Measurements from ENCODE around the gene NFIA.

The NFIA gene

DNA sequence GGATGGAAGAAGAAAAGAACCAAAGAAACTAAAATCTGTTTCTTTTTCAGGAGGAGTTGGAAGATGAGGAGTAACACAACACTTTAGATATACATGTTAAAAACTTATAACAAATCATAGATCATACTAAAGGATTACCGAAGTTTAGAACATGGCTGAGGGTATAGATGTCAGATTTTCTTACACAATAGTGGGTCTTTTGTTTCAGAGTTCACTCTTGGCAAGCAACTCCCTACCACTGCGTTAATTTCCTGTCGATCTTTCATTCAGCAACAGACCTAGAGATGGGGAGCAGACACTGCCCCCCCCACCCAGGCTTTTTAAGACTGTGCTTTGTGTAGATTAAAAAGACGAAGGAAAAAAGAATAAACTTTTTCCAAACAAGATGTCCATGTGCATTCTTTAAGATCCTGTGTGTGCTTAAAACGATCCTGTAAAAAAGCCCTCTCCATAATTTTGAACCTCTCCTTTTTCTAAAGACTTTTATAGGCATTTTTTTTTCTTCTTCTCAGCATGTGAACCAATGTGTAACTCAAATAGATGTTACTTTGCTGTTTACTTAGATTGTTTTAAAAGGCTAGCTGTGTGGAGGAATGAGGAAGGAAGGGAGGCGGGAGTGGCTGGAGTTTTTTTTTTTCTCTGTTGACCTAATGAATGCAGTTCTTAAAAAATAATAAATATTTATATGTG lies 50.4 kb downstream of the NFIA start:
- DNase-seq, result no peak

DNA sequence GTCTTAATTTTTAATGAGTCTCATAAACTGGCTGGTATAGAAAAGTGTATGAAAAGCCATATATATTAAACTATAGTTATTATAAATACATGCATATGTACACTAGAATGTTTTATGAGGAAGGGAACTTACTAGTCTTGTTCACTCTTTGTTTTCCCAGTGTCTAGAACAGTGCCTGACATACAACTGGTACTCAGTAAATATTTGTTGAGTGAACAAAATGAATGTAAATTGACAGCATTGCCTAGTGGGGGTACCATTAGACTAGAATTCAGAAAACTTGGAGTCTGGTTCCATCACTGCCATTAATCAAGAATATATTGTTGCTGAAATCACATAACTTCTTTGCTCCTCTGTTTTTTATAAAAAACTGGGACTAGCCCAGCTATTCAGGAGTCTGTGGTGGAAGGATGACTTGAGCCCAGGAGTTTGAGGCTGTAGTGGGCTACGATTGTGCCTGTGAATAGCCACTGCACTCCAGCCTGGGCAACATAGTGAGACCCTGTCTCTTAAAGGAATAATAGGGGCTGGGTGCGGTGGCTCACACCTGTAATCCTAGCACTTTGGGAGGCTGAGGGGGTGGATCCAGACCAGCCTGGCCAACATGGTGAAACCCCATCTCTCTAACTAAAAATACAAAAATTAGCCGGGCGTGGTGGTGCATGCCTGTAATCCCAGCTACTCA lies 51.1 kb downstream of the NFIA start:
- DNase-seq, result no peak

DNA sequence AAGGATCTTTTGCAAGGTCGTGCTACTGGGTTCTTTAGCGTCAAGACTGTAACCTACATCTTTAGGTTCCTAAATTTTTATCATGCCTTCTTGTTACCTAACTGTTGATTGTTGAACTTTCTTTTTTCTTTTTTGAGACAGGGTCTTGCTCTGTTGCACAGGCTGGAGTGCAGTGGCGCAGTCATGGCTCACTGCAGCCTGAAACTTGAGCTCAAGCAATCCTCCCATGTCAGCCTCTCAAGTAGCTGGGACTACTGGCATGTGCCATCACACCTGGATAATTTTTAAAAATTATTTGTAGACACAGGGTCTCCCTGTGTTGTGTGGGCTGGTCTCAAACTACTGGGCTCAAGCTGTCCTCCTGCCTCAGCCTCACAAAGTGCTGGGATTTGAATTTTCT lies 52.9 kb downstream of the NFIA start:
- no peak for DNase-seq

- no peak for DNase-seq
Observed at GRCh38 chr1:61138305-61138704, 55.9 kb downstream of the NFIA start.

DNA sequence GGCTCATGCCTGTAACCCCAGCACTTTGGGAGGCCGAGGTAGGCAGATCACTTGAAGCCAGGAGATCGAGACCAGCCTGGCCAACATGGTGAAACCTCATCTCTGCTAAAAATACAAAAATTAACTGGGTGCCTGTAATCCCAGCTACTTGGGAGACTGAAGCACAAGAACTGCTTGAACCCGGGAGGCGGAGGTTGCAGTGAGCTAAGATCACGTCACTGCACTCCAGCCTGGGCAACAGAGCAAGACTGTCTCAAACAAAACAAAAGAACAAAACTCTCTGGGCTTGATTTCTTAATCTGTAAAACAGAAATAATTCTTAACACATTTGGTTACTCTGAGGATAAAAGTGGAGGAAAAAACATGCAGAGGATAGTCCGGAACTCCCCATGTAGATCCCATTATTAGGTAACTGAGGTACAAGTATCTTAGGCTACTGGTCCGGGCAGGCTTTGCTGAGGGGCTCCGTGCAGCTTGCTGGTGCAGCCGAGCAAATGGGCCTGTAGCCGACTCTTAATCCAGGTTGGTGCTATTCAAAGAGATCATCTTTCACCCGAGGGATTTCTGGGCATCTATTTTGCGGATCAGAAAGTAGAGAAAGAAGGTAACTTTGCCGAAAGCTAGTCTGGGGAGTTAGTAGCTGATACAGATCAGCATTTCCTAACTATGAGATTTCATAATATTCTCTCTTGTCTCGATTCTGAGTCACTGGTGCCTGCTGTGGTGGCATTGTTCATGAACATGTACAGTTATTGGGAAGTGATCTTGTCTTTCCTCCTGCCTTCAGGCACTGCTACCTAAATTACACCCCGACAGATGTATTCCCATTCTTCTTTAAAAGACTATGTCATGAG lies 56.8 kb downstream of the NFIA start:
- no peak for DNase-seq

DNA sequence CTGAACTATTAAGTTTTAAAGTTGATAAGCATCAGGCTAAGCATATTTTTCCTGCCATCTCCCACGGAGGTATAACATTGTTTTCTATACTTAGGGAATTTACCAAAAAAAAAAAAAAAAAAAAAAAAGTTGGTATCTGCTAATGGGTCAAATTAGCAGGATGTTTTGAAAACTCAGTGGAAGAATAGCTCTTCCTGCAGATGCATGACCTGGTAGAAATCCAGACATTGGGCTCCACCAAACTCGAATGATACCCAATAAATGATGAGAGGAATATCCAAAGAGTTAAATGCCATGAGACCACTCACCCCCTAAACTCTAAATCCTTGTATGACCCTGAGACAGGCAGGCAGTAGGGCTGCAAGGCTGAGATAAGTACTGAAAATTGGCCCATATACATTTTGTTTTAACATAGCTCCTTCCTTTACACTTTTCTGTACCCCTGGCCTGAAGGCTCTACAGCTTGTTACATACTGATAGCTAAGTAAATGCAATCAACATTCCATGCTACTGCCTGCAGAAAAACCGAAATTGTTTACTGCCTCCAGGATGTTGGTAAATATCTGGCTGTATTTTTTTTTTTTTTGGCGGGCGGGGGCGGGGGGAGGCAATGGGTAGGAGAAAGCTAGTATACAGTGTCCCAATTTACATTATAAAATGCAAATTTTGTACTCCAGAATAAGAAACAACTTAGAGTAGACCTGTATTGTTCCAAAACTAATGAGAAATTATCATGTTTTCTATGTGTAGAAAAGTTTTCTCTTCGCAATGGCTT lies 57.6 kb downstream of the NFIA start:
- DNase-seq, result no peak

GRCh38 chr1:61140778-61141177 lies 58.4 kb downstream of the NFIA start:
- no peak for DNase-seq

DNA sequence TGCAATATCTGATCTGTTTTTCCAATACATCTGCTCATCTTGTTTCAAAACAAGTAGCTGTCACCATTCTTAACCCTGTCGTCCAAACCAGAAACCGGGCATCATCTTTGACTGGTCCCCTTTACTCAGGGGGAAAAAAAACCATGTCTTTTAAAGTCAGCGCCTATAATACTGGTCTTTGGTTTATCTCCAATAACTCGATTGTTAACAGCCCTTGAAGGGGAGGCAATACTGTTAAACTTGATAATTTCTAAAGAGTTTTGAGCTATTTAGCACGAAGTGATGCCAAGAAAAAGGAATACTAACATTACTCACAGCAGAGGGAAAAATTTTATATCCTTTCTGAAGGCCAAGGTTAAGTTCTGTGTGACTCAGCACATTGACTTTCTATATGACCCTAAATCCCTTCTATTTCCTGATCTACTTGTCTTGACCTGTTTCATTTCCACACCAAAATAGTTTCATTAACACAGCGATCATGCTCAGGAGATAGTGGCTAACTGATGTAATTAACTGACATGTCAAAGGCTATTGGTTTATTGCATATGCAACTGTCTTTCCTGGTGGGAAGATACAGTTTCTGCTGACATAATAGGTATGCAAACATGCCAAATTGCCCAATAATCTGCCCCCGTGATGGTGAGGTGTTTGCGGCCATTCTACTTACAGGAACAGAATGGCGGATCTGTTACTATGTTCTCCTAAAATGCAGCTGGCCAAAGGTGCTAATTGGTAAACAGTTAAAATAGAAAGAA lies 59.1 kb downstream of the NFIA start:
- DNase-seq, result no peak

- DNase-seq, result no peak
Observed at GRCh38 chr1:61142043-61142440, 59.7 kb downstream of the NFIA start.

- DNase-seq, result no peak
Observed at GRCh38 chr1:61142726-61143500, 60.6 kb downstream of the NFIA start.

- no peak for DNase-seq
Observed at GRCh38 chr1:61143821-61144424, 61.6 kb downstream of the NFIA start.

DNA sequence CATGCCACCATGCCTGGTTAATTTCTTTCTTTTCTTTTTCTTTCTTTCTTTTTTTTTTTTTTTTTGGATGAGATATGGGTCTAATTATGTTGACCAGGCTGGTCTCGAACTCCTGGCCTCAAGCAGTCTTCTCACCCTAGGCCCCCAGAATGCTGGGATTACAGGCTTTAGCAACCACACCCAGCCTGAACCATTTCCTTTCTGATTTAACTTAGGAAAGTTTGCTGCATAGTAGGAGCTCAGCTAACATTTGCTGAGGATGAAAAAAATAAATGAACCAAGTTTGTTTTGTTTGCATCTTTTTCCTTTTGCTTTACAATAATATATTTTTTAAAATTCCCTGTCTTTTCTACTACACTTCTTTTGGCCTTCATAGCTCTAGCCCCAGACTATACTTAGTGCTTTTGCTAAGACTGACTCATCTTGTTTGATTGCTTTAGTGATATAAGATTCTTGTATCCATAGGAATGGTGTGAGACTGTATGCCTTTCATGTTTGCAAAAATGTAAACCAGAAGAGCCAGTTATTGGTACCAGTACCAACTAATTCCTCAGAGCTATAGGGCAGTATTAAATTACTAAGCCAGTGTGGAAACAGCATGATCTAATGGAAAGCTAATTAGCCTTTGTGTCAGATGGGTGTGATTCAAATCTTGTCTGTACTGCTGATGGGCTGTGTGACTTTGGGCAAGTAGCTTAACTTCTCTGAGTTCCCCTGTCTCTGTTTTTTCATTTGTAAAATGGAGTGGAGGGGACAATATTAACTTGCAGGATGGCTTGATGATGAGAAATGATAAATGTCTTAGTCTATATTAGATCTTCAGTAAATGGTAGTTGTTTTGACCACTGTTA lies 66.9 kb downstream of the NFIA start:
- no peak for DNase-seq

DNA sequence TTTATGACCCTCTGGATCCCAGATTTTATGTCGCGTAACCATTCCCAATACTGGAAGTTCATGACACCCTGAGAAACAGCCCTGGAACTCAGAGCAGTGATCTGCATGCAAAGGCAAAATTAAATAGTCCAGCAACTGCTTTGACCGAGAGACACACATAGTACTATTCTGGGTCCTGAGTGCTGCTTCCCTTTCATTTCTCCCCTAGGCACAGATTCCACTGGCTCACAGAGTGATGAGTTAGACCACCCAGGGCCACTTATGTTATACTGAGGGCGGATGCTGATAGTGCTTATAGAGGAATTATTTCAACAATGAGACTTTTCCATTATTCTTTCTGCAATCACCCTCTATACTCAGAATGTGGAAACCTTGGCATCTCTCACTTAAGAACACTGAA lies 69.2 kb downstream of the NFIA start:
- DNase-seq, result no peak

DNA sequence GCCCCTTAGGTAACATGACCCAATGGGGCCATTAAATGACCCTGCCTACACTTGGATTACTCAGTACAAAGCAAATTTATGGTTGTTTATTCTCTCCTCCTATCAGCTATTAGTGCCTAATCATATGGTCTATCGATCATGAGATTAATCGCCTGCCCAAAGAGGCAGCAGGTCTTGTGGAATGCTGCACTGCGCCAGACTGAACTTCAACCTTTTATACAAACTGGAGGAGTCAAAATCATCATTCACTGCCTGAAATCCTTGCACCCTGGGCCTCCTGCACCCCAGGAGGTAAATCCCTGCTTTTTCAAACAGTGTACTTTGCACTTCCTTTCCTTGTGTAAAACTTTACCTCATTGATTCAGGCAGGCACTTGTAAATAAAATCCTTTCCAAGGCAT lies 69.7 kb downstream of the NFIA start:
- no peak for DNase-seq

GRCh38 chr1:61152469-61153105 lies 70.2 kb downstream of the NFIA start:
- DNase-seq, result no peak

DNA sequence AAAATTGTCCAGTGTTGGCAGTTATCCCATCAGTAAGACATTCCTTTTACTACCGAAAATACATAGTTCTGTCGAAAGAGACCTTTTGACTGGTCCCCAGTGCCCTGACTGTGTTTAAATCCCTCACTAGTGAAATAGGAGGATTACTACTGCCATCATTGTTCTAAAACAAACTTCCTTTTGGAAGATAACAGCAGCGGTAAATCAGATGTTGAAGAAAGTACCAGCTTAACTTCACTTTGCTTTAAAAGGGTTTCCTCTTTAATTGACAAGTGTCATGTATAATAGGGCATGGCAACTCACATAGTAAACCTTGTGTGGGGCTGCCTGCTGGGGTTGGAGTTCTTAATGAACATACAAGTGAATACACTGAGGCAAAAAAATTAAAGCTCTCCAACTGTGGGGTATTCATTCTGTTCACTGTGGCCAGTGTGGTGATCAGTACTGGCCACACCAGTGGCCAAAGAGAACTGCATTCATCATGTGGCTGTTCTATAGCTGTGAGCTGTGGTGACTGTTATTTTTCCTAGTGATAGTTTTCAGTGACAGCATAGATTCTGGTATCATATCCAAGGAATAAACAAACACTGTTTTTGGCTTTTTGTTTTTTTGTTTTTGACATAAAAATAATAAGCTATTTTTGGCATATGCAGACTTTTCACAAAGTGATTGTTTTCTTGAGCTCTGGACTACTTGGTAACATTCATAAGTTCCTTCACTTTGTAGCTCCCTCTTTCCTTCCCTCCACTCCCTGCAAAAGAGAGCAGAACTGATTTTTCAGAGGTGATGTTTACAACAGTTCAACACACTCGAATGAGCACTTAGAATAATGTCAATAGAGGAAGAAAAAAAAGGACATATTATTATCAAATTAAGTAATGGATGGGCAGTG lies 74.5 kb downstream of the NFIA start:
- DNase-seq, result no peak

DNA sequence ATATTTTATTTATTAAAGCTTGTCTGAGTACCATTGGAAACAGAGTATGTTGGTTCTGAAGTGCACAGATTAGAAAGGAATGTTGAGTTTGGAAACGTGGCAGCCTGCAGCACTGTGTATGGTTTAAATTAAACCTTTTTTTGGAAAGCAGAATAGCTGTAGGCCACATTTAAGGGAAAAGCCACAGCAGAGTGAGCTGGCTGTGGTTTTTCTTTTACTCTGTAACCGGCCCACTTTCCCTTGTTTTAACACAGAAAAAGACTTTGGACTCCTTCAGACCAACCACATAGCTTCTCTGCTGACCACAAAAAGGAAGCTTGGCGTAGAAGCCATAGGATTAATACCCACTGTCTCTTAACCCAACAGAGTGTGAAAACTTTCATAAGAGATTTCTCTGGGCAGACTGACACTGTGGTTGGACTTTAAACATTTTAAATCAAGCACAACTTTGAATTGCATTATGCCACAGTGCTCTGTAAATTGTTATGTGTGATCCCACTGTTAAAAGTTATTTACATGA lies 75.2 kb downstream of the NFIA start:
- no peak for DNase-seq

DNA sequence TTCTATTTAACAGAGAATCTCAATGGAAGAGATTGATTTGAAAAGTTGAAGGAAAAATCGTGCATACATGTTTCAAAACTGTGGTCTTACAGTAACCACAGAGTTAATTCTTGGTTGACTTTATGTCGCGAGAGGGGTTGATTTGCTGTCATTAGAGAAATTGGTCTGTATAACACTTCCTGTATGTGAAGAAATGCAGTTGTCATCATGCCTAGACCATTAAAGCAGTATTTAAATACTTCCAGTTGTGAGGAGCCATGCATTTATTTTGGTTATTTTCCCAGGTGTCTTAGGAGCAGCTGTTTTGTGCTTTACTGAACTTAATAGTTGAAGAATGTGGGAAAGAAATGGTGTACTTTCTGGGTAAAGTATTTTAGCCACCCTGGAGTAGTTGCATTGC lies 76.2 kb downstream of the NFIA start:
- DNase-seq, result no peak
